SJSA1 (cell line): ENCODE results near the gene HOXA2. TPM values are rescaled to one million over a fixed set of nuclear protein-coding genes. Genes with fewer than 3 reads are reported as not detected.
A peak's percentile ranks its signal among the peaks of the same experiment; 100 is the strongest.

Experiments
- DNase-seq, 2 experiments: peaks; one replicate each; pipeline ENCODE4 v3.0.0-alpha.2; 2015 to 2020; ENCODE audit warnings: low spot score in 2 of 2, low read depth in 1 of 2
- H3K27ac ChIP-seq: fragments of 250-450 bp; sonication (Bioruptor Pico); 2 replicates; pipeline ENCODE4 v1.5.1; 2020; ENCODE audit warnings: mild to moderate bottlenecking, moderate library complexity
- H3K27me3 ChIP-seq: fragments of 250-450 bp; sonication (Bioruptor Pico); replicated peaks from 2 replicates; pipeline ENCODE4 v1.5.1; 2020; ENCODE audit warnings: mild to moderate bottlenecking, moderate library complexity
- H3K36me3 ChIP-seq: fragments of 250-450 bp; sonication (Bioruptor Pico); 2 replicates; pipeline ENCODE4 v1.5.1; 2020; ENCODE audit warnings: mild to moderate bottlenecking
- H3K4me1 ChIP-seq: fragments of 250-450 bp; sonication (Bioruptor Pico); replicated peaks from 2 replicates; pipeline ENCODE4 v1.6.1; 2021; ENCODE audit warnings: mild to moderate bottlenecking
- H3K4me3 ChIP-seq: fragments of 250-450 bp; sonication (Bioruptor Pico); 2 replicates; pipeline ENCODE4 v1.5.1; 2020; ENCODE audit warnings: mild to moderate bottlenecking
- H3K9me3 ChIP-seq: fragments of 250-450 bp; sonication (Bioruptor Pico); replicated peaks from 2 replicates; pipeline ENCODE4 v1.5.1; 2020; ENCODE audit warnings: mild to moderate bottlenecking
- total RNA-seq: library from RNA; depleted of rRNA; stranded (reverse); fragments of >200 nt; shearing (Covaris generic); gene quantifications from 2 replicates; pipeline ENCODE4 v1.2.3, GENCODE V29; 2014

The HOXA2 gene
- total RNA-seq, 1 experiment from 2014 or later, result 0.47 TPM

- Histone ChIP-seq H3K4me3 (no peak overlapping the region), H3K4me1 (peaks cover 21% of the 10 kb centered on the region), H3K36me3 (peaks cover 35% of the 10 kb centered on the region), H3K27ac (no peak overlapping the region), H3K27me3 (no peaks in the 10 kb centered on the region), H3K9me3 (no peaks in the 10 kb centered on the region)
- no peak for DNase-seq
These were observed 3.7 kb downstream of the HOXA2 start for GRCh38 chr7:27098578-27099451.

DNA sequence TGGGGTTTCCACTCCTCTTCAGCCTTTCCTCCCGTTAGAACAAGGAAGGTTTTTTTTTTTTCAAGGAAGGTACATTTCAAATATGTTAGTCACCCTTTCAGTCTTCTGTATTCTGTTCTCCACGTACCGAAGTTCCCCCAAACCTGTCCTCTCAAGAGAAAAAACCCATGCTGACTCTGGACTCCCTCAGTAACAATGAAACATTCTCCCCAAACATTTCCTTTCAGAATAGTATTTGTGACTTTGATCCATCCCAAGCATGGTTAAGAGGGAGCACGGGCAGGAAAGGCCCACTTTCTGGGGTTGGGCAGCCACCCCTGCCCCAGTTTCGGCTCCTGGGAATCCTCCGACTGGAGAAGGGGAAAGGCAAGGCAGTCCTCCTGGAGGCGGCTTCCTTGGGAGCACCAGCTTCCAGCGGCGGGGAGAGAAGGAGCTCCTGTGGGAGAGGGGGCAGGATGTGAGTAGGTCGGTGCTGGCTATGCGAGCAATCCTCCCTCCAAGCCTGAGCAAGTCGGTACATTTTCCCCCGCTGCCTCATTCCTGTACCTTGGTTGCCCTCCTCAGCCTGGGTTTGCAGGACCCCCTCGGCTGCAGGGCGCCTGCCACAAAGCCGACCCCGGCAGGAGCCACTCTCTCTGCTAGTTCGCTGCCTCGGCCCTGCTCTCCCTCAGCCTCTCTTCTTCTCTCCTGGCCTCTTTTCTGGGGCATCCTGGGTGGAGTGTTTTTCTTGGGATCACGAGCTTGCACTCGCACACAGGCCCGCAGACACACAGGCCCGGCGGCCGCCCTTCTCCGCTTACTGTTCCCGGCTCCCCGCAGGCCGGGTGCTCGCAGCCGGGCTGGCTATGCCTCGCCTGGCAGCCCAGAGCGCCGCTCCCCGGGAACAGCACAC, 4.6 kb downstream of the HOXA2 start:
- peak overlapping the region; percentile 65 for H3K4me3 ChIP-seq
- no peaks in the 10 kb centered on the region for H3K27me3 ChIP-seq
- H3K9me3 ChIP-seq, result no peaks in the 10 kb centered on the region
- H3K36me3 ChIP-seq, result peaks cover 35% of the 10 kb centered on the region
- no peak for DNase-seq
- peaks cover 26% of the 10 kb centered on the region for H3K4me1 ChIP-seq
- H3K27ac ChIP-seq, result no peak overlapping the region

DNA sequence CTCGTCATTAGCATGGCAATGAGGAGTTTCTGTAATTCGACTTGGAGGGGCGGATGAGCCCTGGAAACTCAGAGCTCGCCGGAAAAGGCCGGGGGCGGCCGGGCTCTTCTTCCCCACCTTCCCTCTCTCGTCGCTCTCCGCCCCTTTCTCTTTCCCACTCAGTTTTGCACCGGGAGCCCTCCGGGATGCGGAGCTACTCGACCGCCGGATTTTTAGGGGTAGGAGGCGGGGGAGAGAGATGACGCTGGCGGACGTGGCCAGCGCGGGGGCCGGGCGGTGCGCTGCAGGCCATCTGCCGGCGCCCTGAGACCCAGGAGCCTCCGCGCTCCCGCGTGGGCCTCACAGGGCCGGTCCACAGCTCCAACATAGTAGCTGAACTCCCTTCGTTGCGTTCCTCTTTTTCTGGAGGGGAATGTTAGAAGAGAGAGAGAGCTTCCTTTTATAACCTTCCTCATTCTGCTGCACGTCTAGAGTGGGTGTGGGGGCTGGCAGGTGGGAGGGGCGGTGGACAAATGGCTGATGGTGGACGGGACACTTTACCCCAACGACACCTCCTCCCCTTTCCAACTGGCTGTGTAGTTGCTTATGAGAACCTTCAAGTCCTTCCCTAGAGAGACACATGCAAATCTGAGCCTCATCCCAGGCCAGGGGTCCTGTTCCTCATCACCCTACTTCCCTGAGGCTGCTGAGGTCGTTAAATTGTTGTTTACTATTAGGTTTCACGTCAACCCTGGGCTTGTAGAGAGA, 5.5 kb downstream of the HOXA2 start:
- Histone ChIP-seq H3K9me3 (no peaks in the 10 kb centered on the region), H3K27me3 (no peaks in the 10 kb centered on the region), H3K4me3 (peak overlapping the region; percentile 65), H3K27ac (peak overlapping the region; percentile 59), H3K36me3 (peaks cover 35% of the 10 kb centered on the region), H3K4me1 (peaks cover 35% of the 10 kb centered on the region)
- DNase-seq, result peak in 1 of 2 experiments; percentile 16

GRCh38 chr7:27095897-27096767, 6.4 kb downstream of the HOXA2 start, which contains the start of gene HOXA1:
TSS of gene HOXA1 (minus strand) at chr7:27096000. CDS start at chr7:27095912, 88 bp downstream.
- peak within 1 kb of the TSS; percentile 62 for H3K27ac ChIP-seq

GRCh38 chr7:27095050-27095896, 7.2 kb downstream of the HOXA2 start:
- Histone ChIP-seq H3K4me1 (peaks cover 50% of the 10 kb centered on the region), H3K36me3 (peaks cover 25% of the 10 kb centered on the region), H3K27ac (peak overlapping the region; percentile 62), H3K4me3 (peak overlapping the region; percentile 65), H3K9me3 (no peaks in the 10 kb centered on the region), H3K27me3 (no peaks in the 10 kb centered on the region)
- DNase-seq, result no peak

More at GRCh38 chr7:27095897-27096767, 6.4 kb downstream of the HOXA2 start, which contains the start of gene HOXA1:
- Histone ChIP-seq H3K27me3 (no peaks in the 10 kb centered on the region), H3K4me3 (peak within 1 kb of the TSS; percentile 65), H3K4me1 (peaks cover 44% of the 10 kb centered on the region), H3K9me3 (no peaks in the 10 kb centered on the region), H3K36me3 (peaks cover 33% of the 10 kb centered on the region)
- DNase-seq, result peak; percentile 80 to 95

DNA sequence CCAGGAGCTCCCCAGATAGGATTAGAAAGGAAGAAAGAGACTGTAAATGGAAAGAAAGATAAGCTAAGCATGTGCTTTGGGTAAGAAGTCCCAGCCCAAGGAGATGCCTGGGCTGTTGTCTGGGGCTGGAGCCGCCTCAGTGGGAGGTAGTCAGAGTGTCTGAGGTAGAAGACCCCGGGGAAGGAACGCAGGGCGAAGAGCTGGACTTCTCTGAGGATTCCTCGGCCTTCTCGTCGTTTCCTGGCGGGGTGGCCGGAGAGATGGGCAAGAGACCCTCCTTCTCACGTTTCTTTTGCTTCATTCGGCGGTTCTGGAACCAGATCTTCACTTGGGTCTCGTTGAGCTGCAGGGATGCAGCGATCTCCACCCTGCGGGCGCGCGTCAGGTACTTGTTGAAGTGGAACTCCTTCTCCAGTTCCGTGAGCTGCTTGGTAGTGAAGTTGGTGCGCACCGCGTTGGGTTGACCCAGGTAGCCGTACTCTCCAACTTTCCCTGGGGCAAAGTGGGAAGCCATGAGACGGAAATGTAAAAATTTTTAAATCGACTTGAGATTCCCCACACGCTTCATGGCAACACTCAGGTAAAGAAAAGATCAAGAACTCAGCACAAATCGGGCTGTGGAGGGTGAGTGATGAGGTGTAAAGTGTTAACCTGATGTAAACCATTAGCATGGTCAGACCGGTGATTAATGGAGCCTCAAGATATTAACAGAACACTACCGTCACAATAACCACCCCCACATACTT, 8.0 kb downstream of the HOXA2 start:
- no peak overlapping the region for H3K4me3 ChIP-seq
- H3K36me3 ChIP-seq, result peaks cover 17% of the 10 kb centered on the region
- DNase-seq, result no peak
- H3K27me3 ChIP-seq, result no peaks in the 10 kb centered on the region
- peaks cover 50% of the 10 kb centered on the region for H3K4me1 ChIP-seq
- no peak overlapping the region for H3K27ac ChIP-seq
- H3K9me3 ChIP-seq, result no peaks in the 10 kb centered on the region

GRCh38 chr7:27093184-27093895, 9.1 kb downstream of the HOXA2 start:
- Histone ChIP-seq H3K4me3 (no peak overlapping the region), H3K4me1 (peaks cover 54% of the 10 kb centered on the region), H3K36me3 (peaks cover 5% of the 10 kb centered on the region; the same call in 1 of the 2 replicates), H3K27ac (no peak overlapping the region), H3K9me3 (no peaks in the 10 kb centered on the region), H3K27me3 (no peaks in the 10 kb centered on the region)
- no peak for DNase-seq

DNA sequence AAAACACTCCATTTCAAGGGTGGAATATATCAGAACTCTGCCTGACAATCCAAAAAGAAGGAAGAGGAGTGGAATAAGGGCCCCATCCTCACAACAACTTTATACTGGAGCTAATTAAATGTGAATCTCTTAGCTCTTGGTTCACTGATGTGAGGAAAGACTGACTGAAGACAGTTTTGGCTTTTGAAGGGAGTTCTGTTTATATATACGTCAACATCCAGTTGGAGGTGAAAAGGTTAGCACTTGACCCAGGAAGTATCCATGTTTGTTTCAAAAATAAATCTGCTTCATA, 9.7 kb downstream of the HOXA2 start:
- DNase-seq, result no peak
- H3K27me3 ChIP-seq, result no peaks in the 10 kb centered on the region
- H3K36me3 ChIP-seq, result no peaks in the 10 kb centered on the region; the same call in 1 of the 2 replicates
- H3K4me1 ChIP-seq, result peaks cover 49% of the 10 kb centered on the region
- no peak overlapping the region for H3K27ac ChIP-seq
- no peak overlapping the region for H3K4me3 ChIP-seq
- no peaks in the 10 kb centered on the region for H3K9me3 ChIP-seq

DNA sequence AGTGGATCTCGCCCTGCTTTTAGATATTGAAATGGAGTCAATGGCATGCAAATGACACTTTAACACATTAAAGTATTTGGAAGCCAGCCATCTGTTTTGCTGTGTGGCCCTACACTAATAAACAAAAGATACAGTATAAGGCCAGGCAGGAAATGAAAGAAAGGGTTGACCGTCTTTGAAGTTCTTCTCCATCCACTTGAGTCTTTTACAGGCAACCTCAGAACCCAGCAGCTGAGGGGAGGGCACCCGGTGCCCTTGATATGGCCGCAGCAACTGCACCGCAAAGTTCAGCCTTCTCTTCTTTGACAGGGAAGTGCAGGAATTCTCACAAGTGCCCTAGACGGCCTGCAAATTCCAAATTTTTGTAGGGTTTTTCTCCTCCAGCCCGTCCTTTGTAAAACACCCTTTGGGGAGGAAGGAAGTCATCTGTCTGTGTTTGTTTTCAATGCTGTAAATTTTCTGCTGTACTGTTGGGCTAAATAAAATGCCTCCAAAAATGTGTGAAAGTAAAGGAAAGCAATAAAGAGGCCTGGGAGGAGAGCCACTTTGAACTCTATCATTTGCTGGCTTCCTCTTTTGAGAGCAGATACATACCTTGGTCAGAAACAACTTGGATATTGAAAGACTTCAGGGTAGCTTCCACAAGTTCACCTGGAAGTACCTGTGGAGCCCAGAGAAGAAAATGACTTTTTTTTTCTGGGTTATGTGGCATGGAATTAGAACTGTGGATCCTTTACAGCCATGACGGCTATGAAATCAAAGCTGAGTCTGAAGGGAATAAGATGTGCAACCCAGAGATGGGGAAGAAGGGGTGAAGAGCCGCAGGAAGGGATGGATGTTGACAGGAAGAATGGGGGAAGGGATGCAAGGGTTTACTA, 10.3 kb downstream of the HOXA2 start:
- no peaks in the 10 kb centered on the region; the same call in 1 of the 2 replicates for H3K36me3 ChIP-seq
- peak; percentile 51 to 79 for DNase-seq
- H3K4me3 ChIP-seq, result no peak overlapping the region
- no peaks in the 10 kb centered on the region for H3K9me3 ChIP-seq
- peaks cover 43% of the 10 kb centered on the region for H3K4me1 ChIP-seq
- H3K27me3 ChIP-seq, result no peaks in the 10 kb centered on the region
- H3K27ac ChIP-seq, result peak overlapping the region; percentile 1; the same call in 1 of the 2 replicates

DNA sequence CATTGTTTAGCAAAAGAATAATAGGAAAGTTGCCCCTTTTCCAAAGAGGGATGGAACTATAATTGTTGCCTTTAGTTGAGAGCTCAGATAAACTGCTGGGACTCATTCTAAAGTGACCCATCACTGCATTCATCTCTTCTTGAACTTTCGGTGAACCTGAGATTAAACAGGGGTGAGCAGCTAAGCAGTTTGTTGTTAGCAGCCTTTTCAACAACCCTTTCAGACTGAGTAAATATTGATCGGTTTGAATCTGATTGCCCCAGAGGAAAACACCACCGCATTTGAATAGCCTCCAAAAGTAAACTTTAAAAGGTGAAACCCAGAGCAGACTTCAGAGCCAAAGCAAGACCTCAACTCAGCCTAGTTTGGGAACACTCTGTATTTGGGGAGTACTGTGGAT, 11.4 kb downstream of the HOXA2 start:
- DNase-seq, result no peak
- Histone ChIP-seq H3K27me3 (no peaks in the 10 kb centered on the region), H3K4me1 (peaks cover 41% of the 10 kb centered on the region), H3K4me3 (no peak overlapping the region), H3K36me3 (no peaks in the 10 kb centered on the region; the same call in 1 of the 2 replicates), H3K9me3 (no peaks in the 10 kb centered on the region), H3K27ac (peak overlapping the region; percentile 1; the same call in 1 of the 2 replicates)
